H1 (cell line): ENCODE data around the gene SPSB1. TPM values are rescaled to one million over a fixed set of nuclear protein-coding genes. Genes with fewer than 3 reads are reported as not detected.

Source experiments
- CTCF ChIA-PET: fragments of 300-600 bp; sonication (Branson Sonifier 250); formaldehyde crosslinking; loops from one replicate; lab custom pipeline; 2021; ENCODE audit not compliant: partially characterized antibody; lab: Charles Lee
- POLR2A ChIA-PET: fragments of 300-600 bp; sonication (Branson Sonifier 250); formaldehyde crosslinking; loops from one replicate; lab custom pipeline; 2021; ENCODE audit warnings: inconsistent platforms; ENCODE audit not compliant: partially characterized antibody; lab: Charles Lee
- DNase-seq, 2 experiments: peaks; one replicate each; pipeline versions ENCODE4 v3.0.0 to v3.0.0-alpha.2; 2010 to 2022; ENCODE audit warnings: low spot score in 2 of 2, low read depth in 1 of 2, mixed read lengths in 1 of 2
- FAIRE-seq: peaks from 2 replicates; lab custom pipeline; 2011; peaks lifted over from hg19 to GRCh38; lab: Jason Lieb, UNC
- H2AFZ ChIP-seq: 2 replicates; pipeline ENCODE4 v1.8.1; 2012; ENCODE audit warnings: low read length, inconsistent platforms
- H2AK5ac ChIP-seq: 2 replicates; pipeline ENCODE4 v1.6.1; 2013; ENCODE audit warnings: low read depth, low read length
- H2BK120ac ChIP-seq: replicated peaks from 2 replicates; pipeline ENCODE3; 2013; ENCODE audit warnings: low read depth, low read length, inconsistent platforms
- H2BK12ac ChIP-seq: 2 replicates; pipeline ENCODE4 v1.6.1; 2013; ENCODE audit warnings: low read depth, low read length
- H2BK15ac ChIP-seq: 2 replicates; pipeline ENCODE4 v1.6.1; 2013; ENCODE audit warnings: low read length
- H2BK20ac ChIP-seq: 2 replicates; pipeline ENCODE4 v1.6.1; 2013; ENCODE audit warnings: low read length
- H2BK5ac ChIP-seq: 2 replicates; pipeline ENCODE4 v1.6.1; 2013; ENCODE audit warnings: low read depth, low read length
- H3K14ac ChIP-seq: 2 replicates; pipeline ENCODE4 v1.6.1; 2013; ENCODE audit warnings: inconsistent platforms; ENCODE audit not compliant: insufficient read length
- H3K18ac ChIP-seq: 2 replicates; pipeline ENCODE4 v1.6.1; 2013; ENCODE audit warnings: low read length; ENCODE audit errors: extremely low read depth
- H3K23ac ChIP-seq: 2 replicates; pipeline ENCODE4 v1.6.1; 2013; ENCODE audit warnings: inconsistent platforms; ENCODE audit not compliant: insufficient read length
- H3K23me2 ChIP-seq: 2 replicates; pipeline ENCODE4 v1.6.1; 2013; ENCODE audit warnings: low read depth, low read length
- H3K27ac ChIP-seq: 2 replicates; pipeline ENCODE4 v1.6.1; 2011; ENCODE audit warnings: low read depth, low read length, inconsistent platforms
- H3K27me3 ChIP-seq, 4 experiments: replicated peaks in 1 of 4; 1 replicate in 1 of 4; 2 replicates in 3 of 4; pipeline versions ENCODE4 v1.6.1 to v1.8.1; 2011 to 2013; ENCODE audit warnings: low read length in 3 of 4, mild to moderate bottlenecking in 3 of 4, inconsistent platforms in 2 of 4, mixed read lengths in 2 of 4, moderate library complexity in 1 of 4; ENCODE audit not compliant: control insufficient read depth in 3 of 4, insufficient read depth in 3 of 4; ENCODE audit errors: extremely low read depth in 1 of 4
- H3K36me3 ChIP-seq, 4 experiments: 2 replicates each; pipeline versions ENCODE4 v1.6.1 to v1.8.1; 2011 to 2013; ENCODE audit warnings: mild to moderate bottlenecking in 4 of 4, low read length in 3 of 4, moderate library complexity in 2 of 4, control low read depth in 1 of 4, inconsistent platforms in 1 of 4; ENCODE audit not compliant: insufficient read depth in 4 of 4, control insufficient read depth in 2 of 4
- H3K4ac ChIP-seq: replicated peaks from 2 replicates; pipeline ENCODE3; 2013; ENCODE audit warnings: low read length, low read depth, mixed read lengths, inconsistent platforms; ENCODE audit not compliant: insufficient read length
- H3K4me1 ChIP-seq, 4 experiments: replicated peaks in 1 of 4; 1 replicate in 1 of 4; 2 replicates in 3 of 4; pipeline versions ENCODE4 v1.6.1 to v1.8.1; 2011 to 2013; ENCODE audit warnings: low read length in 3 of 4, inconsistent platforms in 2 of 4, mixed read lengths in 1 of 4; ENCODE audit not compliant: insufficient read depth in 4 of 4, control insufficient read depth in 3 of 4
- H3K4me2 ChIP-seq, 2 experiments: 2 replicates each; pipeline versions ENCODE4 v1.6.1 to v1.8.1; 2011 to 2013; ENCODE audit warnings: low read depth in 2 of 2, low read length in 2 of 2, control low read depth in 1 of 2, inconsistent platforms in 1 of 2, mild to moderate bottlenecking in 1 of 2; ENCODE audit not compliant: insufficient read depth in 1 of 2
- H3K4me3 ChIP-seq, 4 experiments: fragments of 200-600, 300-600 bp in 1 of 4; sonication (generic), shearing (Covaris generic), sonication (Bioruptor Twin) in 1 of 4; 2 replicates each; pipeline versions ENCODE4 v1.5.1 to v1.8.1; 2011 to 2016; ENCODE audit warnings: low read length in 4 of 4, low read depth in 3 of 4, control low read depth in 2 of 4, inconsistent platforms in 2 of 4, mild to moderate bottlenecking in 2 of 4, mixed read lengths in 1 of 4, moderate library complexity in 1 of 4; ENCODE audit not compliant: insufficient read depth in 2 of 4; ENCODE audit errors: extremely low read depth in 1 of 4
- H3K56ac ChIP-seq: replicated peaks from 2 replicates; pipeline ENCODE3; 2013; ENCODE audit warnings: low read depth, mild to moderate bottlenecking, mixed read lengths, low read length, inconsistent platforms; ENCODE audit not compliant: insufficient read length
- H3K79me1 ChIP-seq: 2 replicates; pipeline ENCODE4 v1.6.1; 2013; ENCODE audit warnings: low read depth, low read length, control low read depth
- H3K79me2 ChIP-seq, 2 experiments: 2 replicates each; pipeline versions ENCODE4 v1.6.1 to v1.8.1; 2012 to 2013; ENCODE audit warnings: low read length in 2 of 2, mild to moderate bottlenecking in 2 of 2, inconsistent platforms in 1 of 2; ENCODE audit not compliant: insufficient read depth in 2 of 2, control insufficient read depth in 1 of 2
- H3K9ac ChIP-seq, 4 experiments: replicated peaks in 1 of 4; 1 replicate in 1 of 4; 2 replicates in 3 of 4; pipeline versions ENCODE4 v1.6.1 to v1.8.1; 2011 to 2013; ENCODE audit warnings: low read depth in 3 of 4, low read length in 3 of 4, control low read depth in 2 of 4, mild to moderate bottlenecking in 2 of 4, moderate library complexity in 2 of 4, inconsistent platforms in 1 of 4; ENCODE audit errors: extremely low read depth in 1 of 4
- H3K9me3 ChIP-seq, 2 experiments: 2 replicates each; pipeline versions ENCODE4 v1.6.1 to v1.8.1; 2012 to 2013; ENCODE audit warnings: mild to moderate bottlenecking in 2 of 2, moderate library complexity in 2 of 2, control low read depth in 1 of 2, inconsistent platforms in 1 of 2, low read depth in 1 of 2, low read length in 1 of 2, mixed read lengths in 1 of 2; ENCODE audit not compliant: insufficient read depth in 2 of 2
- H4K20me1 ChIP-seq, 2 experiments: replicated peaks in 1 of 2; 2 replicates each; pipeline versions ENCODE3 to v1.8.1; 2011 to 2013; ENCODE audit warnings: inconsistent platforms in 2 of 2, low read length in 2 of 2, mild to moderate bottlenecking in 1 of 2; ENCODE audit not compliant: insufficient read depth in 2 of 2, control insufficient read depth in 1 of 2
- H4K5ac ChIP-seq: 2 replicates; pipeline ENCODE4 v1.6.1; 2013; ENCODE audit warnings: low read length, low read depth, mixed read lengths, inconsistent platforms; ENCODE audit not compliant: insufficient read length
- H4K8ac ChIP-seq: 2 replicates; pipeline ENCODE4 v1.8.0; 2013; ENCODE audit warnings: mild to moderate bottlenecking, moderate library complexity, low read length, inconsistent platforms; ENCODE audit not compliant: insufficient read depth; ENCODE audit errors: extremely low read depth
- H4K91ac ChIP-seq: replicated peaks from 2 replicates; pipeline ENCODE3; 2013; ENCODE audit warnings: low read length, mixed read lengths, inconsistent platforms; ENCODE audit not compliant: insufficient read length
- CEBPB ChIP-seq: IDR thresholded peaks from 2 replicates; pipeline ENCODE4 v1.6.1; 2012; ENCODE audit warnings: low read depth, low read length
- EP300 ChIP-seq, 2 experiments: IDR thresholded peaks; 1 replicate in 1 of 2; 2 replicates in 1 of 2; pipeline ENCODE4 v1.6.1; 2011 to 2012; ENCODE audit warnings: low read depth in 2 of 2, low read length in 2 of 2, mild to moderate bottlenecking in 2 of 2, borderline replicate concordance in 1 of 2, inconsistent platforms in 1 of 2, moderate library complexity in 1 of 2
- KDM1A ChIP-seq: fragments of 200-600, 300-600 bp; sonication (generic); IDR thresholded peaks from 2 replicates; pipeline ENCODE4 v1.7.1; 2016; ENCODE audit warnings: mild to moderate bottlenecking, low read length, borderline replicate concordance
- SIN3A ChIP-seq, 2 experiments: IDR thresholded peaks in 1 of 2; conservative IDR thresholded peaks in 1 of 2; 2 replicates each; pipeline ENCODE4 v1.6.1; 2011 to 2012; ENCODE audit warnings: low read length in 2 of 2, improper control_type of control experiment in 1 of 2, low read depth in 1 of 2, mild to moderate bottlenecking in 1 of 2
- WGBS, 2 experiments: shearing (Covaris generic) in 1 of 2; methylation state at CpG; one replicate each; pipeline versions ENCODE4 v1.1.6 to v1.1.7; 2013 to 2015; ENCODE audit warnings: low lambda C conversion rate in 2 of 2, mixed read lengths in 2 of 2, inconsistent platforms in 1 of 2, low coverage in 1 of 2, missing lambda C conversion rate in 1 of 2; ENCODE audit not compliant: insufficient replicate concordance in 2 of 2, insufficient coverage in 1 of 2, insufficient read length in 1 of 2; ENCODE audit errors: extremely low coverage in 1 of 2, missing lambda C conversion rate in 1 of 2; 5-methylcytosine and 5-hydroxymethylcytosine counted together
- polyA plus RNA-seq, 7 experiments: library from polyadenylated mRNA; depleted of rRNA in 3 of 7; stranded (reverse) in 5 of 7; unstranded in 2 of 7; fragments of >200 nt in 5 of 7; fragments of 200-250 nt in 2 of 7; gene quantifications; 1 replicate in 5 of 7; 2 replicates in 1 of 7; 4 replicates in 1 of 7; pipeline versions ENCODE4 v1.2.1 to v1.2.3, GENCODE V29; 2011 to 2013; ENCODE audit warnings: missing spikeins in 2 of 7, mixed read lengths in 2 of 7
- total RNA-seq: library from RNA; stranded (reverse); fragmentation: NEBNext Ultra II Directional; extraction: Animal tissue kit (Norgen Biotek cat#: 25700); gene quantifications from 2 replicates; pipeline ENCODE4 v1.2.1, GENCODE V29; 2021

The SPSB1 gene
- total and polyA plus RNA-seq, 2 of the 8 experiments (the other 6 are each of a cell fraction or from before 2014, with no cell fraction given): 5.3 to 6.4 TPM

GRCh38 chr1:9360371-9361064, 67.8 kb downstream of the SPSB1 start:
- WGBS, 2 experiments: 90% methylated on average over 16 of the region's 20 CpGs; no CpG with 5 or more reads in 1 of the 2 experiments
- no peak overlapping the region for H2BK15ac ChIP-seq
- peaks cover 6% of the 10 kb centered on the region; the same call in 1 of the 2 replicates for H3K23me2 ChIP-seq
- TF ChIP-seq KDM1A: no peak
- TF ChIP-seq CEBPB: no peak
- TF ChIP-seq SIN3A (conservative IDR thresholded peaks at IDR 0.05 in 1 of 2, IDR thresholded peaks at IDR 0.05 in 1 of 2; ENCODE audit: low read depth in 1 of 2, low read length in 2 of 2): no peak
- TF ChIP-seq EP300 (IDR thresholded peaks at IDR 0.05; ENCODE audit: borderline replicate concordance in 1 of 2, low read depth in 2 of 2, low read length in 2 of 2): no peak

More at GRCh38 chr1:9360371-9361064, 67.8 kb downstream of the SPSB1 start:
- no peak overlapping the region for H2BK12ac ChIP-seq
- H3K4ac ChIP-seq: no peak overlapping the region
- H2BK120ac ChIP-seq: no peak overlapping the region
- no peak overlapping the region for H2AK5ac ChIP-seq
- H3K79me2 ChIP-seq: no peaks in the 10 kb centered on the region
- H4K8ac ChIP-seq: no peak overlapping the region; the same call in none of the 2 replicates
- H3K4me1 ChIP-seq: no peaks in the 10 kb centered on the region; a peak in 1 of 7 replicates
- H3K14ac ChIP-seq: no peak overlapping the region
- no peak overlapping the region for H3K4me2 ChIP-seq
- no peak overlapping the region for H3K9ac ChIP-seq
- no peak overlapping the region for H4K5ac ChIP-seq
- FAIRE-seq (no peak), DNase-seq (no peak)
- H3K36me3 ChIP-seq: no peaks in the 10 kb centered on the region; a peak in 1 of 8 replicates
- H3K23ac ChIP-seq: no peak overlapping the region
- no peak overlapping the region for H2BK5ac ChIP-seq
- H3K27ac ChIP-seq: no peak overlapping the region
- no peak overlapping the region for H2BK20ac ChIP-seq
- no peak overlapping the region for H3K56ac ChIP-seq
- no peak overlapping the region for H2AFZ ChIP-seq
- H3K18ac ChIP-seq: no peak overlapping the region
- ChIA-PET CTCF (interaction anchor here (0.8 to 1.0 kb wide), 2 partner anchors 72 to 111 kb away, joined by 3 read pairs; no protein-coding TSS in a partner anchor), POLR2A (no interaction called here)
- H3K27me3 ChIP-seq: no peaks in the 10 kb centered on the region
- peaks cover 2 to 6% of the 10 kb centered on the region in 2 experiments for H4K20me1 ChIP-seq
- no peak overlapping the region for H4K91ac ChIP-seq
- H3K9me3 ChIP-seq: no peaks in the 10 kb centered on the region
- H3K79me1 ChIP-seq: peaks cover 2% of the 10 kb centered on the region
- H3K4me3 ChIP-seq: no peak overlapping the region
